ENCODE results near the gene PKIB.

- no peak for TF ChIP-seq POLR2AphosphoS5 (IDR thresholded peaks at IDR 0.05; ENCODE audit: low read depth, low read length)
- TF ChIP-seq TAF1 (IDR thresholded peaks at IDR 0.05; ENCODE audit: low read depth, low read length), result no peak
Observed at GRCh38 chr6:122628714-122629113, 18.5 kb downstream of the PKIB start.

Measured in GM12891 (cell line).